Measurements from ENCODE around the gene TTL. TPM values are rescaled to one million over a fixed set of nuclear protein-coding genes. Genes with fewer than 3 reads are reported as not detected.

TTL gene
- total and polyA plus RNA-seq, 4 donors, result 60.5 to 93.9 (median 82.6) TPM

GRCh38 chr2:112585400-112585799, 103.4 kb downstream of the TTL start:
- H3K4me3 ChIP-seq (ENCODE audit: low read depth, low read length), result peak overlapping the region; percentile 68
- no peak overlapping the region for H3K27ac ChIP-seq (ENCODE audit: low read depth, low read length)
- H3K27me3 ChIP-seq (ENCODE audit: control insufficient read depth, insufficient read depth, low read length), result no peaks in the 10 kb centered on the region
- no peak for DNase-seq (ENCODE audit: low read depth in 4 of 6, low spot score in 6 of 6)
- no peaks in the 10 kb centered on the region for H3K9me3 ChIP-seq (ENCODE audit: control insufficient read depth, insufficient read depth, low read length)
- H3K36me3 ChIP-seq (ENCODE audit: control insufficient read depth, insufficient read depth, low read length), result peaks cover 31% of the 10 kb centered on the region
- WGBS (ENCODE audit: insufficient coverage), result 89% methylated on average over 3 of the region's 3 CpGs
- H3K4me1 ChIP-seq (ENCODE audit: control insufficient read depth, insufficient read depth, low read length), result peaks cover 28% of the 10 kb centered on the region

DNA sequence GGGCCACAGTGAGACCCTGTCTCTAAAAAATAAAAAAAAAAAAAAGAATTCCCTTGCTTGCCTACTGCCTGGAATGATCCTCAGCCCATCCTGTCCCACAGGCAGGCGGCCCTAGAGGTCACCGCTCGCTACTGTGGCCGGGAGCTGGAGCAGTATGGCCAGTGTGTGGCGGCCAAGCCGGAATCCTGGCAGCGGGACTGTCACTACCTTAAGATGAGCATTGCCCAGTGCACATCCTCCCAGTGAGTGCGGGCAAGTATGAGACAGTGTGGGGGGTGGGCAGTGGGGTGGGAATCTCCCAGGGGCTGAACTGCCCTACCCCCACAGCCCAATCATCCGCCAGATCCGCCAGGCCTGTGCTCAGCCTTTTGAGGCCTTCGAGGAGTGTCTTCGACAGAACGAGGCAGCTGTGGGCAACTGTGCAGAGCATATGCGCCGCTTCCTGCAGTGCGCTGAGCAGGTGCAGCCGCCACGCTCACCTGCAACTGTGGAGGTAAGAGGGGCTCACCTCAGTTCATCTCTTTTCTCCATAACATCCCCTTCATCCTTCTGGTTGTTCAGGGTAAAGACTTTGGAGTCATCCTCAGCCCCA, 104.0 kb downstream of the TTL start:
- no peaks in the 10 kb centered on the region for H3K27me3 ChIP-seq (ENCODE audit: control insufficient read depth, insufficient read depth, low read length)
- H3K4me1 ChIP-seq (ENCODE audit: control insufficient read depth, insufficient read depth, low read length), result peaks cover 28% of the 10 kb centered on the region
- DNase-seq (ENCODE audit: low read depth in 4 of 6, low spot score in 6 of 6), result no peak
- 100% methylated on average over 14 of the region's 18 CpGs for WGBS (ENCODE audit: insufficient coverage)
- no peak overlapping the region for H3K4me3 ChIP-seq (ENCODE audit: low read depth, low read length)
- no peak overlapping the region for H3K27ac ChIP-seq (ENCODE audit: low read depth, low read length)
- H3K9me3 ChIP-seq (ENCODE audit: control insufficient read depth, insufficient read depth, low read length), result no peaks in the 10 kb centered on the region
- H3K36me3 ChIP-seq (ENCODE audit: control insufficient read depth, insufficient read depth, low read length), result peaks cover 32% of the 10 kb centered on the region

GRCh38 chr2:112588611-112589045, 106.7 kb downstream of the TTL start:
- DNase-seq (ENCODE audit: low read depth in 4 of 6, low spot score in 6 of 6), result no peak
- 87% methylated on average over 6 of the region's 6 CpGs for WGBS (ENCODE audit: insufficient coverage)

More at GRCh38 chr2:112588611-112589045, 106.7 kb downstream of the TTL start:
- Histone ChIP-seq H3K4me3 (ENCODE audit: low read depth, low read length) (no peak overlapping the region), H3K27me3 (ENCODE audit: control insufficient read depth, insufficient read depth, low read length) (no peaks in the 10 kb centered on the region), H3K27ac (ENCODE audit: low read depth, low read length) (no peak overlapping the region), H3K36me3 (ENCODE audit: control insufficient read depth, insufficient read depth, low read length) (peaks cover 32% of the 10 kb centered on the region), H3K4me1 (ENCODE audit: control insufficient read depth, insufficient read depth, low read length) (peaks cover 22% of the 10 kb centered on the region), H3K9me3 (ENCODE audit: control insufficient read depth, insufficient read depth, low read length) (no peaks in the 10 kb centered on the region)

Small RNA genes lying within 50 kb of the gene (small RNA-seq; reads per million reads assigned to genes)
- gene RF00019 (ENCODE audit: low replicate concordance), result not detected

Other genes starting within 250 kb of the TTL start
- gene ZC3H8, start 227.1 kb upstream of the TTL start, total RNA-seq, result 10 to 100 TPM; 14.3 to 18.1 TPM
- 10 to 100 TPM; 17.4 to 22.7 TPM for gene ZC3H8, start 227.1 kb upstream of the TTL start, polyA plus RNA-seq (ENCODE audit: insufficient read length in 2 of 2)
- 10 to 100 TPM; 14.8 to 17.6 TPM for gene ZC3H6, start 206.6 kb upstream of the TTL start, total RNA-seq
- 1 to 10 TPM; 8.8 to 9.0 TPM for gene ZC3H6, start 206.6 kb upstream of the TTL start, polyA plus RNA-seq (ENCODE audit: insufficient read length in 2 of 2)
- gene RGPD8, start 48.5 kb upstream of the TTL start, total RNA-seq, result 10 to 100 TPM; 19.2 to 31.8 TPM
- gene RGPD8, start 48.5 kb upstream of the TTL start, polyA plus RNA-seq (ENCODE audit: insufficient read length in 2 of 2), result 1 to 10 TPM; 2.1 to 2.7 TPM
- 10 to 100 TPM; 17.7 to 27.5 TPM for gene POLR1B, start 60.3 kb downstream of the TTL start, total RNA-seq
- 10 to 100 TPM; 15.1 to 16.4 TPM for gene POLR1B, start 60.3 kb downstream of the TTL start, polyA plus RNA-seq (ENCODE audit: insufficient read length in 2 of 2)
- gene CHCHD5, start 102.5 kb downstream of the TTL start, total RNA-seq, result 10 to 100 TPM in 1 of 2 donors, 1 to 10 TPM in 1; 5.3 to 22.8 TPM
- gene CHCHD5, start 102.5 kb downstream of the TTL start, polyA plus RNA-seq (ENCODE audit: insufficient read length in 2 of 2), result 10 to 100 TPM; 29.1 to 30.3 TPM
- gene SLC20A1, start 163.8 kb downstream of the TTL start, total RNA-seq, result 10 to 100 TPM; 33.0 to 47.2 TPM
- gene SLC20A1, start 163.8 kb downstream of the TTL start, polyA plus RNA-seq (ENCODE audit: insufficient read length in 2 of 2), result 10 to 100 TPM; 38.3 to 43.3 TPM
- under 1 TPM in 1 of 2 donors, not detected in 1; 0.10 TPM for gene NT5DC4, start 238.9 kb downstream of the TTL start, total RNA-seq
- gene NT5DC4, start 238.9 kb downstream of the TTL start, polyA plus RNA-seq (ENCODE audit: insufficient read length in 2 of 2), result not detected